Activated CD4-positive, CD25-positive, alpha-beta regulatory T cell treated with anti-CD3 and anti-CD28 coated beads, Interleukin-2, amount 50 U/mL, for 72 hours (primary cell): ENCODE measurements around the gene TEAD1.

Source experiments
- DNase-seq: peaks from one replicate; pipeline ENCODE4 v3.0.0; 2021

The TEAD1 gene

DNA sequence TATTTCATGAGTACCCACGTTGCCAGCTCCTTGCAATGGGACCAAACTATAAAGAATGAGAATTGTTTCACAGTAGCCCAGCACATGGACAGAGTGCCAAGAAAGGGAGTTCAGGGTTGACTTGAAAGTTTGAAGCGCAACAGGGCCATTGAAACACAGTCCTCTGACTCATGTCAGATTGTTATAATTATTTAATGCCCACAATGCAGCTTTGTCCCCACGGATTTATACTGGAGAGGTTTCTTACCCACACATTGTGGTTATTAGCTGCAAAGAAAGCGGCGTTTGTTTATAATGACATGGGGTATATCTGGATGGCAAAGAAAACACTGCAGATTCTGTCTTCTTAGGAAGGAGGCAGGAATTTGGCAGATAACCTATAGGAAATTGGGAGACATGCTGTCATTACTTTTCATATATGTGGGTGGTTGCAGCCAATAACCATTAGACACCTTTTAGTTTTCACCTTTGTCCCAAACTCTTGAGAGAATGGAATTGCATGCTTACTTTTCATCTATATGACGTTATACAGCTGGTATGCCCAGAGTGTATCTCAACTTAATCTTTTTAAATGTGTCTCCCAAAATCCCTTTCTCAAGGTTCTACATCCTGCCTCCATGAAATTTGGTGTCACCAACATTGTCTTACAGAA lies 143.6 kb downstream of the TEAD1 start:
- DNase-seq: no peak

DNA sequence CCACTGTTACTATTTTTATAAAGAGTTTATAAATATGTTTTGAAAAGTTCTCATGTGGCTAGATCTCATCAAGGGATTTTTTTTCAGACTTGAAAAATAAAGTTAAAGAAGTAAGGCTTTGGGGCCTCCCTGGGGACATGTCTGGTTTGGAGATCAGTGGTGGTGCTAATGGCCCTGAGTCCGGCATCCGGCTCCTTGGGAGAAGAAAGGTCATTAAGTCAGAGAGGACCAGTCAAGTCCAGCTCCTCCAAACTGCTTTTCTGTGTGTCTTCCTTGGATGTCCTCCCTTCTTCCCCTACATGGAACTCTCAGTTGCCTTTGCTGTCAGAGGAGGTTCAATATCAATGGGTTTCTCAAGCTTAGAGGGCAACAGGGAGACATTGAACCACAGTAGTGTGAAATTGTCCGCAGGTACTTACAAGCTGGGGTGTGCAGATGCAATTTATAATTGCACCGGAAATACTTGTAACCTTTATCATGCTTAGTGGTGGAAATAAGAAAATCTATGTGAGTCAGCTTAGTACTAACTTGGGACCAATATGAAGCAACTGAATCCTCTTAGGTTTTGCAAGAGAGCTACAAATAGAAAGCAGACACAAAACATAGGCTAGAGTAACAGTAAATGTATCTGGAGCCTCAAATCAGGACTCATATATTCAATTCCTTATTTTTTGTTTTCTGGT lies 144.3 kb downstream of the TEAD1 start:
- DNase-seq: no peak

- no peak for DNase-seq
Observed at GRCh38 chr11:12822392-12823022, 148.3 kb downstream of the TEAD1 start.

DNA sequence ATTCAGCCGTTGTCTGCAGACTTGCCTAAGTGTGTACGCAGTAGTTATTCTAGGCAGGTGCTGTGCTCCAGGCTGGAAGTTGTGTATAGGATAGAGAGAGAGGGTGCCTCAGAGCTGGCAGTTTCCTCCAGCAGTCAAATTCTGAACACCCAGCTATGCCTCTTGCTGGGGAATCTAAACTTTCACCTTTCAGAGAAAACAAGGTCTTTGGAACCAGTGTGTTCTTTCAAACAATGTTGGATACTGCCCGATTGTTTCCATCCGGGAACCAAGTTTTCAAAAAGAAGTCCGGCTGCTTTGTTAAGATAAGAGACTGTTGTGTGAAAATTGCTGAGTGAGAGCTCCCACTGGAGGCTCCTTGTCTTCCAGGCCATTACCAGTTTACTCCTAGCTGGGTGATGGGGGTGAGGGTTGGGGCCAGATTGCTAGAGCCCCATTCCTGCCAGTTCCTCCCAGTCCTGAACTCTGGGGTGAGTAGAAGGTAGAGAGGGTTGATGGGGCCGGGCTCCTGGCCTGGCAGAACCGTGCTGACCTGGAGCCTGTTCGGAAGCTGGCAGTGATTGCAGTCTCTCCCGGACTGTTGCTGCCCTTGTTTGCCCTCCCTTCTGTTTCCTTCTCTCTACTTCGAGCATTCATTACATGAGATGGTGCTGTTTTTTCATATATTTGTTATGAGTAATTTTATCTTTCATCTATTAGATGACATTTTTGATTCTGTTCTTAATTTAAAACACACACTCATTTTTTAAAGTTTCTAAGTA lies 150.2 kb downstream of the TEAD1 start:
- no peak for DNase-seq

DNA sequence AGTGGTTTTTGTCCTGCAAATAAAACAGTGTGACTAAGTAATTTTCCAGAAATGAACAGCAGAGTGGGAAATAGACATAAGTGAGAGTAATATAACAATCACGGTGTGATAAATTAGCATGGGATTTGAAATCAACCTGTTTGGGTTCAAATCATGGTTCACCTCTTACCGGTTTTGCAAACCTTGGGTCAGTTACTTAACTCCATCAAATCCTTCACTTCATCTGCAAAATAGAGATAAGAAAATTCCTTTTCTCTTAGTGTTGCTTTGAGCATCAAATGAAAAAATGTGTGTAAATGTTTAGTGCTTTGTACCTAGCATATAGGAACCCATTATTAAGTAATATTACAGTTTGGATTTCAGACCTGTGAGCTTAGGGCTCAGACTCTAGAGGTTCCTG lies 152.2 kb downstream of the TEAD1 start:
- no peak for DNase-seq

GRCh38 chr11:12827369-12827768 lies 153.1 kb downstream of the TEAD1 start:
- no peak for DNase-seq

DNA sequence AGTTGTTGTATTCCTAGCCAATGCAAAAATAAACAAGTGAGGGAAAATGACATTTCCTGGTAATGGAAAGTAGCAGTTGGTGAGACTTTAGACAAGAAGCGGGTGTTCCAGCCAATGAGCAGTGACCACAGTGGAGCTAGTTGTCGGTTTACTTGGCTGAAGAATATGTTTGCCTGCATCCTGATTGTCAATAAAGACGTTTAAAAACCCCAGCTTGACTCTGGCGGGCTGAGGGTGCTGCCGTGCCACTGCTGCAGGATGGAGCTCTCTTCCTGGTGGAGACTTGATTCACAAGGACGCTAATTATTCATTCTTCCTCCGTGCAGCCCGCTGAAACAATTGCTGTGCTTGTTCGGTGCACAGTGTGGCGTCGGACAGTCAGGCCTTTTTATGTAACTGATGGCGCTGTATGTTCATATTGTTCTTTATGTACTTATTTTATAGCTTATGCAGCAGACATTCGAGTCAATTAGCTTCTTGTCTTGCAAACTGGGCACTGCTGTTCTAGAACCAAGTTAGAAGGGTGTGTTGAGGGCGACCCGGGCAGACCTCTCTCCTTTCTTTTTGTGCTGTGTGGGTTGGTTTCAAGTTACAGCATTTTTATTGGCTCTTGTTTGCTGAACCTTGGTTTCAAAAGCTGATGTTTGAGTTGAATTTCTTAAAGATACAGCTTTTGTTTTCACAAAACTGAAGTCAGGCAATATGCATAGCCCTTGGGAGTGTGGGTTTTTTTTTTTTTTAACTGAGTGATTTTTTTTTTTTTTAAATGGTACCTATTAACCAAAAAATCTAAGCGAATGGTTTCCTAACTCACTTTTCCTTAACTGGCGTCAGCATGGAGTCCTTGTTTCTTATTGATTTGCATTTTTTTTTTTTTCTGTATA lies 153.9 kb downstream of the TEAD1 start:
- no peak for DNase-seq

- DNase-seq: no peak
Observed at GRCh38 chr11:12829131-12829530, 154.9 kb downstream of the TEAD1 start.

- no peak for DNase-seq
Observed at GRCh38 chr11:12829540-12830314, 155.5 kb downstream of the TEAD1 start.

DNA sequence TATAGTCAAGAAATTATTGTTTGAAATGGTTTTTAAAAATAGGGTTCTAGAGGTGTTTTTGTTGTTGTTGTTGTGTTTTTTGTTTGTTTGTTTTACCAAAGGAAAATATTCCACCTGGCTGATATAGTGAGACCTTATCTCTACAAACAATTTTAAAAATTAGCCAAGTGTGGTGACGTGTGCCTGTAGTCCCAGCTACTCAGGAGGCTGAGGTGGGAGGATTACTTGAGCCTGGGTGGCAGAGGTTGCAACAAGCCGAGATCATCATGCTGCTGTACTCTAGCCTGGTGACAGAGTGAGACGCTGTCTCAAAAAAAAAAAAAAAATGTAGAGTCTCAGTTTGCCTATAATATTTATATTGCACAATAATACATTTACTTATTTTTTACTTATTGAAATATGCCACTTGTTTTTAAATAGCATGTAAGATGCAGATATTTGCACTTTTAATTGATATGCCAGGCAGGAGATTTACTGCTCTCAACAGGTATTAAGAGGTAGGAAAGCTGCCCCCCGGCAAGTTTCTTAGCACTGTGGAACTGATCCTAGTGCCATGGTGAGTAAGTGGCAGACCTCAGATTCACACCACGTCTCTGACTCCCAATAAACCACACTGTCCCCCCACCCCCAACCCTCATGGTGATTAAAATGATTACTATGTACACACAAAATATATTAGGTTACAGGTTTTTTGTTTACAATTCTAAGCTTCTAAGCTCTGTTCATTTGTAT lies 157.4 kb downstream of the TEAD1 start:
- no peak for DNase-seq

GRCh38 chr11:12832480-12833224 lies 158.4 kb downstream of the TEAD1 start:
- no peak for DNase-seq

DNA sequence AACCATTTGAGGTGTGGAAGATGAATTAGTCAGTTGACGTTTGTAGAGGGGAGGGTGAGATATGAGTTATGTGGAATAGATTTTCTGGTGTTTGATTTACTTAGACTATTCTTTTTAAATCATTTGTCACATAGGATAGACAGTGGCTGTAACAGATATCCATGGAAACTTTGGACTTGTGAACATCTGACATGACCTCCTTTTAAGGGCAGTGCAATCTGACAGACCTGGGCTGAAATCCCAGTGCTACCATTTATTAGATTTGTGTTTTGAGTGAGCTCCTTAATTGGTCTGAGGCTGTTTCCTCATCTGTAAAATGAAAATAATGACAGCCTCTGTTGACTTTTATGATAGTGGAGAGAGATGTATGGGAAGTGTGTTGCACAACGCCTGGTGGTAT lies 159.9 kb downstream of the TEAD1 start:
- DNase-seq: no peak

- DNase-seq: no peak
Observed at GRCh38 chr11:12834630-12835029, 160.4 kb downstream of the TEAD1 start.

DNA sequence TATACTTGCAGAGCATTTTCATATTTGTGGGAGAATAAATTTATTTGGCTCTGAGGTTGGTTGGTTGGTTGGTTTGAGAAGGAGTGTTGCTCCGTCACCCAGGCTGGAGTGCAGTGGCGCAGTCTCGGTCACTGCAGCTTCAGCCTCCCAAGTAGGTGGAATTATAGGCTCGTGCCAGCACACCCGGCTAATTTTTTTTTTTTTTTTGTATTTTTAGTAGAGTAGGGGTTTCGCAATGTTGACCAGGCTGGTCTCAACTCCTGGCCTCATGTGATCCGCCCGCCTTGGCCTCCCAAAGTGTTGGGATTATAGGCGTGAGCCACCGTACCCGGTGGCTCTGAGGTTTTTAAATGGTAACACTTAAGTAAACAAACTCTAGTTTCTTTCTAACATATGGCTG lies 161.1 kb downstream of the TEAD1 start:
- no peak for DNase-seq

- DNase-seq: no peak
Observed at GRCh38 chr11:12838463-12839123, 164.4 kb downstream of the TEAD1 start.

GRCh38 chr11:12840871-12841660 lies 166.8 kb downstream of the TEAD1 start:
- no peak for DNase-seq

DNA sequence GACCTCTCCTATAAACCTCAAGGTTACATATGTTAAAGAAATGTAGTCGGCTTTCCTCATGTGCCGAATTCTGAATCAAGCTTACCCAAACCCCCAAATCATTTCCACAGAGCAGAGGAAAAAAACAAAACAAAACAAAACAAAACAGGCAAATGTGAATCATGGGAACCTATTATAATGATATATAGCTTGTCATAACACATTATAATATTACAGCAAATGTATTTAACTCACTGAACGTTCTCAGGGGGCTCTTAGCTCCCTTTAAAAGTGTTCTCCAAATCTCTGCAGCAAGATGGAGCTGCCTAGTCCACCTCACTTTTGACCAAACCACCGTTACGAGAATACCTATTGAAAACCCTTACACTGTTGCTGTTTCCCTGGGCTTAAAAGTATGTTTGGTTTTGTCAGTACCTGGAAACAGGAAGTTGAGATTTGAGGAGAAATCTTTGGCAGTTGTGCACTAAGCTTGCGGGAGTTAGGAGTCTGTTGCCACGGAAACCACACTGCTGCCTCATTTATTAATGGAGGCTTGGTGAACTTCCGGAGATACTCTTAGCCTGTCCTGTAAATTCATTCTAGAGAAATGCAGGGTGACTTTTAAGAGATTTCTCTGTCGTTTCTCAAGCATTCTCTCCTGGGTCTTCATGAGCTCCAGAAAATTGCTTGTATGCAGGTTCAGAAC lies 167.9 kb downstream of the TEAD1 start:
- no peak for DNase-seq

DNA sequence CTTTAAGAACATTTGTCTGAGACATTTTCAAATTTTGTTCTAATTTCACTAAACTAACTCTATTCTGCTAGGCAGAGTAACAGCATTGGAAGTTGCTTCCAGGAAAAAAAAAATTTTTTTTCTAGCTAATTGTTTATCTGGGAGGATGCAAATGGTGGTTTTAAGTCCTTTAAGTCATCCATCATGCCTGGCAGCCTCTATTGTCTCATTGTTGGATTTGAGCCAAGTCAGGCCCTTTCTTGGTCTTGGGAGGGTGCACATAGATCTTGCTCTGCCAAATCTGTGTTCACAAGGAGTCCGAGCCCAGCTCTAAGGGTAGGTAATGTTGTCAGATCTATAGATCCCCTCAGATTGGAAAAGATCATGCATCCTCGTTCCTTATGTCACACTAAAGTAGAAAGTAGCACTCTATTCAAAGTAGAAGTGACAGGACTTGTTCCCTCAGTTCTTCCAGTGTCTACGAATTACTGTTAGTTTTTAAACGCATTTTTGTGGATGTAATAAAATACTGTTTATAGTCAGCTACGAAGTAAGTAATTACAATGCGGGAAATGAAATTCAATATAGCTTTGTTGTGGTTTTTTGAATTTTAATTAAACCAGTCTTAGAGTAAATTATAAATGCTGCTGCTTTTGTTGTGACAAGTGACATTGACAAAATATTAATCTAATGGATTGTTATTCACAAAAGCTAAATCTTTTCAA lies 168.9 kb downstream of the TEAD1 start:
- DNase-seq: no peak
